H9 (cell line): Measurements from ENCODE around the gene DDX1. TPM values are rescaled to one million over a fixed set of nuclear protein-coding genes. Genes with fewer than 3 reads are reported as not detected.

ENCODE experiments used
- DNase-seq: peaks from one replicate; pipeline ENCODE4 v3.0.0-alpha.2; 2017
- H2AFZ ChIP-seq: one replicate; pipeline ENCODE4 v1.6.1; 2013; ENCODE audit warnings: mild to moderate bottlenecking, low read length, control low read depth, moderate library complexity
- H2AK5ac ChIP-seq: 2 replicates; pipeline ENCODE4 v1.6.1; 2013; ENCODE audit warnings: low read length, control low read depth, mixed read lengths; ENCODE audit not compliant: insufficient read length
- H2BK120ac ChIP-seq: one replicate; pipeline ENCODE4 v1.6.1; 2013; ENCODE audit warnings: low read depth, mild to moderate bottlenecking, low read length, control low read depth, inconsistent platforms; ENCODE audit not compliant: poor library complexity, severe bottlenecking
- H2BK12ac ChIP-seq: 2 replicates; pipeline ENCODE4 v1.6.1; 2013; ENCODE audit warnings: low read length, control low read depth, mixed read lengths, low read depth; ENCODE audit not compliant: insufficient read length
- H2BK15ac ChIP-seq: 2 replicates; pipeline ENCODE4 v1.6.1; 2013; ENCODE audit warnings: low read depth, low read length, control low read depth
- H2BK20ac ChIP-seq: one replicate; pipeline ENCODE4 v1.6.1; 2013; ENCODE audit warnings: low read depth, mild to moderate bottlenecking, low read length, control low read depth, inconsistent platforms; ENCODE audit not compliant: poor library complexity, severe bottlenecking
- H2BK5ac ChIP-seq: 2 replicates; pipeline ENCODE4 v1.6.1; 2013; ENCODE audit warnings: low read length, control low read depth, mixed read lengths; ENCODE audit not compliant: insufficient read length
- H3K14ac ChIP-seq: 2 replicates; pipeline ENCODE4 v1.6.1; 2013; ENCODE audit warnings: low read length, control low read depth; ENCODE audit not compliant: insufficient read depth
- H3K18ac ChIP-seq: 2 replicates; pipeline ENCODE4 v1.6.1; 2013; ENCODE audit warnings: low read depth, mild to moderate bottlenecking, mixed read lengths, low read length, control low read depth; ENCODE audit not compliant: insufficient read length
- H3K23ac ChIP-seq: 2 replicates; pipeline ENCODE4 v1.6.1; 2013; ENCODE audit warnings: low read length, control low read depth, mixed read lengths, low read depth; ENCODE audit not compliant: insufficient read length
- H3K23me2 ChIP-seq: 2 replicates; pipeline ENCODE4 v1.6.1; 2013; ENCODE audit warnings: low read depth, mild to moderate bottlenecking, mixed read lengths, low read length, control low read depth; ENCODE audit not compliant: insufficient read length, poor library complexity, severe bottlenecking
- H3K27ac ChIP-seq: 2 replicates; pipeline ENCODE4 v1.5.1; 2013; ENCODE audit warnings: low read length, control low read depth, mixed read lengths, low read depth; ENCODE audit not compliant: insufficient read length
- H3K27me3 ChIP-seq: 2 replicates; pipeline ENCODE4 v1.6.1; 2013; ENCODE audit warnings: low read length, control low read depth, inconsistent platforms; ENCODE audit not compliant: insufficient read depth
- H3K4ac ChIP-seq: 2 replicates; pipeline ENCODE4 v1.6.1; 2013; ENCODE audit warnings: low read depth, mild to moderate bottlenecking, control low read depth, inconsistent platforms, low read length, moderate library complexity
- H3K4me1 ChIP-seq: 2 replicates; pipeline ENCODE4 v1.6.1; 2013; ENCODE audit warnings: low read length, control low read depth, inconsistent platforms; ENCODE audit not compliant: insufficient read depth
- H3K4me2 ChIP-seq: 2 replicates; pipeline ENCODE4 v1.6.1; 2013; ENCODE audit warnings: low read length, control low read depth, mixed read lengths; ENCODE audit not compliant: insufficient read length, insufficient read depth
- H3K56ac ChIP-seq: 2 replicates; pipeline ENCODE4 v1.6.1; 2013; ENCODE audit warnings: low read depth, mild to moderate bottlenecking, mixed read lengths, low read length, control low read depth; ENCODE audit not compliant: insufficient read length
- H3K79me1 ChIP-seq: 2 replicates; pipeline ENCODE4 v1.6.1; 2013; ENCODE audit warnings: low read depth, mild to moderate bottlenecking, moderate library complexity, low read length, control low read depth, inconsistent platforms; ENCODE audit not compliant: insufficient read depth, poor library complexity, severe bottlenecking
- H3K79me2 ChIP-seq: 2 replicates; pipeline ENCODE4 v1.6.1; 2013; ENCODE audit warnings: low read length, control low read depth, inconsistent platforms; ENCODE audit not compliant: insufficient read depth
- H3K9ac ChIP-seq: 2 replicates; pipeline ENCODE4 v1.6.1; 2013; ENCODE audit warnings: low read length, control low read depth, mixed read lengths; ENCODE audit not compliant: insufficient read length; ENCODE audit errors: extremely low read depth
- H3K9me3 ChIP-seq: one replicate; pipeline ENCODE4 v1.6.1; 2013; ENCODE audit warnings: low read depth, low read length, inconsistent platforms; ENCODE audit not compliant: control insufficient read depth
- H3T11ph ChIP-seq: one replicate; pipeline ENCODE4 v1.6.1; 2013; ENCODE audit warnings: mild to moderate bottlenecking, low read length, control low read depth, inconsistent platforms
- H4K20me1 ChIP-seq: one replicate; pipeline ENCODE4 v1.6.1; 2013; ENCODE audit not compliant: control insufficient read depth, insufficient read length, insufficient read depth
- H4K5ac ChIP-seq: 2 replicates; pipeline ENCODE4 v1.6.1; 2013; ENCODE audit warnings: low read depth, mild to moderate bottlenecking, mixed read lengths, low read length, control low read depth; ENCODE audit not compliant: insufficient read length
- H4K8ac ChIP-seq: replicated peaks from 2 replicates; pipeline ENCODE4 v1.6.1; 2013; ENCODE audit warnings: low read length, control low read depth, mixed read lengths, low read depth; ENCODE audit not compliant: insufficient read length
- H4K91ac ChIP-seq: 2 replicates; pipeline ENCODE4 v1.6.1; 2013; ENCODE audit warnings: low read depth, mild to moderate bottlenecking, moderate library complexity, mixed read lengths, low read length, control low read depth; ENCODE audit not compliant: insufficient read length
- H3K27ac Mint-ChIP-seq, 3 experiments: 2 replicates in 2 of 3; 3 replicates in 1 of 3; pipeline ENCODE4 v1.8.0; 2020 to 2021; ENCODE audit warnings: mixed read lengths in 3 of 3, mild to moderate bottlenecking in 1 of 3, moderate library complexity in 1 of 3
- H3K27me3 Mint-ChIP-seq: 2 replicates; pipeline ENCODE4 v1.8.0; 2021; ENCODE audit warnings: low read depth, mild to moderate bottlenecking, moderate library complexity, mixed read lengths
- H3K36me3 Mint-ChIP-seq, 3 experiments: 2 replicates in 2 of 3; 3 replicates in 1 of 3; pipeline ENCODE4 v1.8.0; 2020 to 2021; ENCODE audit warnings: low read depth in 3 of 3, mixed read lengths in 3 of 3; ENCODE audit not compliant: insufficient read depth in 1 of 3
- H3K4me1 Mint-ChIP-seq, 2 experiments: 2 replicates each; pipeline ENCODE4 v1.8.0; 2020; ENCODE audit warnings: mixed read lengths in 2 of 2
- H3K4me3 Mint-ChIP-seq, 2 experiments: 2 replicates in 1 of 2; 3 replicates in 1 of 2; pipeline ENCODE4 v1.8.0; 2020 to 2021; ENCODE audit warnings: mild to moderate bottlenecking in 2 of 2, mixed read lengths in 2 of 2, moderate library complexity in 1 of 2
- H3K9me3 Mint-ChIP-seq, 2 experiments: 2 replicates in 1 of 2; 3 replicates in 1 of 2; pipeline ENCODE4 v1.8.0; 2020; ENCODE audit warnings: mild to moderate bottlenecking in 2 of 2, mixed read lengths in 2 of 2, moderate library complexity in 1 of 2
- CTCF ChIP-seq: fragments of 200-600 bp; sonication (generic); conservative IDR thresholded peaks from 3 replicates; pipeline ENCODE4 v1.8.0; 2021; ENCODE audit warnings: antibody characterized with exemption, mild to moderate bottlenecking
- WGBS: extraction: QIAGEN DNeasy Blood & Tissue Kit; methylation state at CpG from one replicate; pipeline ENCODE4 v1.1.7; 2013; ENCODE audit warnings: missing lambda C conversion rate, low lambda C conversion rate, mixed read lengths; ENCODE audit not compliant: insufficient read length; ENCODE audit errors: extremely low coverage; 5-methylcytosine and 5-hydroxymethylcytosine counted together
- total RNA-seq: library from RNA; stranded (reverse); gene quantifications from 2 replicates; pipeline ENCODE4 v1.2.1, GENCODE V29; 2021

The DDX1 gene
- total RNA-seq, 1 experiment from 2014 or later: 120 TPM

GRCh38 chr2:15674637-15675455, 83.2 kb downstream of the DDX1 start:
- Histone ChIP-seq H3T11ph (no peak overlapping the region), H4K8ac (no peak overlapping the region), H2BK5ac (no peak overlapping the region), H3K23me2 (no peaks in the 10 kb centered on the region), H4K91ac (no peak overlapping the region), H2BK120ac (no peak overlapping the region), H3K4me1 (no peaks in the 10 kb centered on the region; the same call in 1 of the 2 replicates), H3K14ac (no peak overlapping the region), H3K79me1 (no peaks in the 10 kb centered on the region), H3K56ac (no peak overlapping the region), H3K23ac (no peak overlapping the region), H3K9ac (no peak overlapping the region), H3K9me3 (no peaks in the 10 kb centered on the region), H4K5ac (no peak overlapping the region), H3K27me3 (no peaks in the 10 kb centered on the region), H2BK20ac (no peak overlapping the region), H3K4ac (no peak overlapping the region), H2BK12ac (no peak overlapping the region), H3K79me2 (no peaks in the 10 kb centered on the region), H3K18ac (no peak overlapping the region), H3K27ac (no peak overlapping the region), H4K20me1 (no peaks in the 10 kb centered on the region), H2AK5ac (no peak overlapping the region), H2BK15ac (no peak overlapping the region), H3K4me2 (no peak overlapping the region), H2AFZ (no peak overlapping the region)
- peaks cover 10 to 19% of the 10 kb centered on the region in 2 experiments; a peak in 3 of 4 replicates for H3K4me1 Mint-ChIP-seq
- WGBS: no CpG with 5 or more reads among the region's 16 CpGs
- H3K27me3 Mint-ChIP-seq: peaks cover 2% of the 10 kb centered on the region; the same call in 1 of the 2 replicates
- H3K4me3 Mint-ChIP-seq: no peak overlapping the region
- peaks cover 6 to 9% of the 10 kb centered on the region in 2 experiments for H3K9me3 Mint-ChIP-seq
- no peak for TF ChIP-seq CTCF
- peak overlapping the region in 1 of 3 experiments; percentile 37; a peak in 1 of 7 replicates for H3K27ac Mint-ChIP-seq
- H3K36me3 Mint-ChIP-seq: peaks cover 5 to 14% (median 5%) of the 10 kb centered on the region in 3 experiments; a peak in 5 of 7 replicates
- no peak for DNase-seq
